ENCODE results near the gene DRG2. TPM values are rescaled to one million over a fixed set of nuclear protein-coding genes. Genes with fewer than 3 reads are reported as not detected.

Gene DRG2
- total RNA-seq, 1 donor from 2014 or later, result 35.1 TPM

GRCh38 chr17:18136357-18136756 lies 48.6 kb downstream of the DRG2 start:
- no peaks in the 10 kb centered on the region for H3K4me1 ChIP-seq
- H3K27ac ChIP-seq, result no peak overlapping the region
- TF ChIP-seq CTCF (IDR thresholded peaks at IDR 0.05), result no peak
- intact Hi-C loops (cut with DNase I), result no loop called here
- H3K27me3 ChIP-seq, result no peaks in the 10 kb centered on the region
- no peaks in the 10 kb centered on the region for H3K9me3 ChIP-seq
- H3K4me3 ChIP-seq, result no peak overlapping the region
- ATAC-seq, result no peak
- no peaks in the 10 kb centered on the region for H3K36me3 ChIP-seq
- DNase-seq, result no peak

- intact Hi-C loops (cut with DNase I), result no loop called here
- no peak for TF ChIP-seq CTCF (IDR thresholded peaks at IDR 0.05)
- ATAC-seq, result no peak
- Histone ChIP-seq H3K4me1 (no peaks in the 10 kb centered on the region), H3K36me3 (no peaks in the 10 kb centered on the region), H3K27me3 (no peaks in the 10 kb centered on the region), H3K27ac (no peak overlapping the region), H3K9me3 (no peaks in the 10 kb centered on the region), H3K4me3 (no peak overlapping the region)
- no peak for DNase-seq
Observed at GRCh38 chr17:18138065-18138749, 50.5 kb downstream of the DRG2 start.

- Histone ChIP-seq H3K27me3 (no peaks in the 10 kb centered on the region), H3K27ac (no peak overlapping the region), H3K9me3 (no peaks in the 10 kb centered on the region), H3K36me3 (no peaks in the 10 kb centered on the region), H3K4me3 (no peak overlapping the region), H3K4me1 (no peaks in the 10 kb centered on the region)
- no peak for TF ChIP-seq CTCF (IDR thresholded peaks at IDR 0.05)
- ATAC-seq (no peak), DNase-seq (no peak)
- intact Hi-C loops (cut with DNase I), result no loop called here
Observed at GRCh38 chr17:18139092-18139491, 51.3 kb downstream of the DRG2 start.

- no peaks in the 10 kb centered on the region for H3K36me3 ChIP-seq
- ATAC-seq (no peak), DNase-seq (no peak)
- H3K27ac ChIP-seq, result no peak overlapping the region
- no peaks in the 10 kb centered on the region for H3K4me1 ChIP-seq
- TF ChIP-seq CTCF (IDR thresholded peaks at IDR 0.05), result no peak
- no peaks in the 10 kb centered on the region for H3K27me3 ChIP-seq
- H3K4me3 ChIP-seq, result no peak overlapping the region
- no peaks in the 10 kb centered on the region for H3K9me3 ChIP-seq
- intact Hi-C loops (cut with DNase I), result no loop called here
Observed at GRCh38 chr17:18139498-18139897, 51.8 kb downstream of the DRG2 start.

GRCh38 chr17:18139949-18140348 lies 52.2 kb downstream of the DRG2 start:
- no peaks in the 10 kb centered on the region for H3K9me3 ChIP-seq
- intact Hi-C loops (cut with DNase I), result no loop called here
- no peaks in the 10 kb centered on the region for H3K36me3 ChIP-seq
- no peak overlapping the region for H3K4me3 ChIP-seq
- no peak for ATAC-seq
- no peaks in the 10 kb centered on the region for H3K27me3 ChIP-seq
- DNase-seq, result no peak
- no peak for TF ChIP-seq CTCF (IDR thresholded peaks at IDR 0.05)
- no peak overlapping the region for H3K27ac ChIP-seq
- no peaks in the 10 kb centered on the region for H3K4me1 ChIP-seq

GRCh38 chr17:18140648-18141047 lies 52.9 kb downstream of the DRG2 start:
- Histone ChIP-seq H3K9me3 (no peaks in the 10 kb centered on the region), H3K27ac (no peak overlapping the region), H3K36me3 (no peaks in the 10 kb centered on the region), H3K4me3 (no peak overlapping the region), H3K27me3 (no peaks in the 10 kb centered on the region), H3K4me1 (no peaks in the 10 kb centered on the region)
- ATAC-seq (no peak), DNase-seq (no peak)
- no peak for TF ChIP-seq CTCF (IDR thresholded peaks at IDR 0.05)
- intact Hi-C loops (cut with DNase I), result no loop called here

Measured in upper lobe of right lung (tissue), 1 donor.